ENCODE data around the gene OPN1LW.

DNA sequence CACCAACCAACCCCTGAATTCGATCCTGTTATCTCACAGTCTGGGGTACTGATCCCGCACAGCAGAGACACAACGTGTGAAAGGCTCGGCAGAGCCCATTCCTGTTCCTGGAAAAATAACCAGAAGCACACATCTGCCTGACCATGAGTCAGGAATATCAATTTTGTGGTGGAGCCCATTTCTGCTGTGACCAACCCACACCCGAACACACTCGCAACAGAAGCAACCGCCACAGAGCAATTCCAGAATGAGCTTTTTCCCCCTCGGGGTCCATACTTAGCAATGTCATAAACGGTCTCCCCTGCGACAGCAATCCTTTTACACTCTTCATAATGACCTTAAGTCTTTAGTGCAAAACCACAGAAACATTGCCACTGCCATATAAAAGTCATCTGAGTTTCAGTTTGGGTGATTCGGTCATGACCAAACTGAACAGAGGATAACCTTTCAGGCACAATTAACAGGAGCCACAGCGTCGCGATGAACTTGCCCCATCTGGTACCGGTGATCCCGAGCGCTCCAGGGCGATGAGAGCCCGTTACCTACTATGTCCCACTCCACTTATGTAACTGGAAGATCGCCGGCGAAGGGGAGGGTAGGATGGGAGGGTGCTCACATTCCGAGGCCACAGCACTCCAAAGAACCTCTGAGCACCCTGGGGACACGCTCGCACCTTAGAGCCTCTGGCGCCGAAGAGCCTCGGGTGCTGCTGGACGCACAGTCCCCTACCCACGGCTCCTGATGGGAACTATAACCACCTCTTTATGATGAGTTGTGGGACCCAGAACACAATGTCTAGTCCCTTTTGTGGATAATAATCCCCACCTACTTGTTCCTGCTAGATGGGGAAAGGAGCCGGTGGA, 47.7 kb upstream of the OPN1LW start:
- no peak for TF ChIP-seq CTCF (IDR thresholded peaks at IDR 0.05; ENCODE audit: borderline replicate concordance, extremely low read depth, low read length, poor library complexity, severe bottlenecking)
- TF ChIP-seq EZH2 (IDR thresholded peaks at IDR 0.05; ENCODE audit: borderline replicate concordance, low read depth, low read length, severe bottlenecking) = no peak

All from DND-41 (cell line).